GM18858 (cell line): ENCODE data around the gene MBD2.

Source experiments
- ATAC-seq: cut with Tn5 transposase; IDR thresholded peaks from one replicate; pipeline ENCODE4 v1.9.1; 2021; ENCODE audit not compliant: unreplicated experiment

Gene MBD2

DNA sequence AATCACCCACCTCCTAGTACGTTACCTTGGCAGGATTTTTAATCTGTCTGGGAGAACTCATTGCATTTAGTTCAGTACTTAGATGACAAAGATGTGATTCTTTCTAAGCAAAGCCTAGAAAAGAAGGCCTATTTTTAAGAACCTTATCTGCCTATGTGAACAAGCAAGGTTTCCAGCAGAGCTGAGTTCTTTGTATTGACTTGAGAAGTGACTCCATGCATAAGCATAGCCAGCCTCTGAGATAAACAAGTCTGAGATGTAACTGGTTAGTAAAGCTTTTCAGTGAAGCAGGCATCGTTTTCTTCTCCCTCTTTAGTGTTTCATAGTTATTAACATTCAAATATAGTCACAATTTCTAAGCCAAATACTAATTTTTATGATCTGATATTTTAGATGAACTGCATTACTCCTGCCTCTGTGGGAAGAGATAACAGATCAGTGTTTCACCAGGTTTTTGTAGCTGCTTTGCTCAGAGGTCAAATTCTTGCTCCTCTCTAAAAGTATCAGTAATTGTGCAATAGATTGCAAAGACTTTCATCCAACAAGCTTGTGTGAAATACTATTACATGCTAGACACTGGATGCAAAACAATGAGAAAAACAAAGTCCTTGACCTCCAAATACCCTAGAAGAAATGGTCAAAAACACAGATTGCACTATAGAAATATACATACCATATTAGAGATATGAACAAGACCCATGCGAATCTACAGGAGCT is 107.8 kb downstream of the MBD2 start:
- no peak for ATAC-seq

GRCh38 chr18:54112356-54112755 is 112.1 kb downstream of the MBD2 start:
- no peak for ATAC-seq

DNA sequence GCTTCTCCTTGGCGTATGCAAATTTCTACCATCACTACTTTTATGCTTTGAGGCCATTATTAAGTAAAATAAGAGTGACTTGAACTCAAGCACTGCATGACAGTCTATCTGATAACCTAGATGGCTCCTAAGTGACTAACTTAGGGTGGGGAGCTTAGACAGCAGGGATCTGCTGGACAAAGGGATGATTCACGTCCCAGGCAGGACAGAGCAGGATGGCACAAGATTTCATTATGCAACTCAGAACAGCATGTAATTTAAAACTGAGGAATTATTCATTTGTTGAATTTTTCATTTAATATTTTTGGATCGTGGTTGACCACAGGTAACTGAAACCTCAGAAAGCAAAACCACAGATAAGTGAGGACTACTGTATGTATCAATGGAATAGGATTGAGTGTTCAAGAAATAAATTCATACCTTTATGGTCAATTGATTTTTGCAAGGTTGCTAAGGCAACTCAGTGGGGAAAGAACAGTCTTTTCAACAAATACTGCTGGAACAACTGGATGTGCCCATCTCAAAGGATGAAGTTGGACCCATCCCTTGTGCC is 115.3 kb downstream of the MBD2 start:
- ATAC-seq = no peak

- no peak for ATAC-seq
Observed at GRCh38 chr18:54102123-54102522, 122.3 kb downstream of the MBD2 start.
